ENCODE measurements around the gene NRG2. TPM values are rescaled to one million over a fixed set of nuclear protein-coding genes. Genes with fewer than 3 reads are reported as not detected.

NRG2 gene
- polyA plus RNA-seq (2012; ENCODE audit: missing spikeins) = 6.6 TPM

DNA sequence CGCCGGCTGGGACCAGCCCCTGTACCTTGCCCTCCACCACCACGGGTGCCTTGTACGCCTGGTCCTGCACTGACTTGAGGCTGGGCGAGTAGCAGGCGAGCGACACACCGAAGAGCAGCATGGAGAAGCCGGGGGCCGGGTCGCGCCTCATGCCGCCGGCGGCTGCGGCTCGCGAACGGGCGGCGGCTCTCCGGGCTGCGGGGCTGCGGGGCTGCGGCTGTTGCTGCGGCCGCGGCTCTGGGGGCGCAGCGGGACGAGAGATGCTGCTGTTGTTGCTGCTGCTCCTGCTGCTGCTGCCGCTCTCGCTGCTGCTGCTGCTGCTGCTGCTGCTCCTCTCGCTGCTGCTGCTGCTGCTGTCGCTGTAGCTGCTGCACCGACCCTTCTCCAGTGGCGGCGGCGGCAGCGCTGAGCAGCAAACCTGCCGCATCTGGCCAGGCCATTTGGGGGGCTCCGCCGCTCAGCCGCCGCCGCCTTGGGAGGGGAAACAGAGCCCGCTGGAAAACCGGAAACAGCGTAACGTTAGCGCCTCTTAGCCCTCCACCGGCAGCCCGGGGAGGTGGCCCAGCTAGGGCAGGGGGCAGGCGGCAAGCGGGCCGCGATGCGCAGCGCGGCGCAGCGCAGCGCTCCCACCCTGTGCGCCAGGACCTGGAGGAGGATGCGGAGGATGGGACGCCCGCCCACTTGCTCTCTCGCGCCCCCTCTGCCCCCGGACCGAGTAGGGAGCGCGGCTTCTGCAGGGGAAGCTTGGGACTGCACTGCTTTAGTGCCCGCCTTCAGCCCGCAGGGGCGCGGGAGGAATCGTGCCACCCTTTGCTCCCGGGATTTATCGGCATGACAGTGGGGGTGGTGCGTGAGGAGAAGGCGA lies at the start of gene NRG2:
TSS of gene NRG2 (minus strand) at position 657 of the 865 bp plus-strand sequence.
- no peak for TF ChIP-seq POLR2AphosphoS5 (IDR thresholded peaks at IDR 0.05; ENCODE audit: low read depth, low read length)
- TF ChIP-seq TAF1 (IDR thresholded peaks at IDR 0.05; ENCODE audit: borderline replicate concordance, low read depth, low read length) = 0 out of 2 replicates have a peak, but pooled peaks have one; percentile 5
- DNase-seq (ENCODE audit: insufficient read length) (peak; percentile 69), FAIRE-seq (no peak)

DNA sequence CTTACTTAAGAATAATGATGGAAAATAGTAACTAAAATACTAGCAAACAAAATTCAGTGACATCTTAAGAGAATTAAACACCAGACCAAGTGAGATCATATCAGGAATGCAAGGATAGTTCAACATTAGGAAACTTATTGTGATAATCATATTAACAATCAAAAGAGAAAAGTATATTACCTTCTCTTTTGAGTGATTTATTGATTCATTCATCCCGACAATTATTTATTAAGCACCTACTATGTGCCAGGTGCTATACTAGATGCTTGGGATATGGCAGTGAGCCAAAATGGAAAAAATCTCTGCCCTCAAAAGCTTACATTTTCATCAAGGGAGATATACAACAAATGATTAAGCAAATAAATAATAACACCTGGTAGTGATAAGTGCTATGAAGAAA lies 47.2 kb upstream of the NRG2 start:
- DNase-seq (ENCODE audit: insufficient read length) = no peak
- TF ChIP-seq POLR2A (IDR thresholded peaks at IDR 0.05; ENCODE audit: low read depth, low read length) = no peak
- no peak for TF ChIP-seq POLR2AphosphoS5 (IDR thresholded peaks at IDR 0.05; ENCODE audit: low read depth, low read length)
- no peak for TF ChIP-seq TAF1 (IDR thresholded peaks at IDR 0.05; ENCODE audit: borderline replicate concordance, low read depth, low read length)
- FAIRE-seq = no peak

DNA sequence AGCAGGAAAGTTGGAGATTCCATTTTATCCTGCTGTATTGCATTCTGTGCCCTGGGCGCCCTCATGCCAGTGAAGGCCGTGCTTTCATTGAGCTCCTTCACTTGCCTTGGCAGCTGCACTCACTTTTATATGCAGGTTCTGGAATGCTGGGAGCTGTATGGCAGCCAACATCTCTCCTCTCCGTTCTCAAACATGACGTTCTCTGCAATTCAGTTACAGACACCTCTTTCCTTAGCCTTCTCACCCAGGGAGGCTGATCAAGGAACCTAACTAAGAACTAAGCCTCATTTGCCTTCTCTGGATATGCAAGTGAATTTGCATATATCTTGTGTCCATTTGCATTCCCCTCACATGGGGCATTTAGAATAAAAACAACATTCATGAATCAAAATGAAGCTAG lies 41.4 kb upstream of the NRG2 start:
- FAIRE-seq (no peak), DNase-seq (ENCODE audit: insufficient read length) (no peak)
- TF ChIP-seq POLR2AphosphoS5 (IDR thresholded peaks at IDR 0.05; ENCODE audit: low read depth, low read length) = no peak
- no peak for TF ChIP-seq TAF1 (IDR thresholded peaks at IDR 0.05; ENCODE audit: borderline replicate concordance, low read depth, low read length)
- no peak for TF ChIP-seq POLR2A (IDR thresholded peaks at IDR 0.05; ENCODE audit: low read depth, low read length)

DNA sequence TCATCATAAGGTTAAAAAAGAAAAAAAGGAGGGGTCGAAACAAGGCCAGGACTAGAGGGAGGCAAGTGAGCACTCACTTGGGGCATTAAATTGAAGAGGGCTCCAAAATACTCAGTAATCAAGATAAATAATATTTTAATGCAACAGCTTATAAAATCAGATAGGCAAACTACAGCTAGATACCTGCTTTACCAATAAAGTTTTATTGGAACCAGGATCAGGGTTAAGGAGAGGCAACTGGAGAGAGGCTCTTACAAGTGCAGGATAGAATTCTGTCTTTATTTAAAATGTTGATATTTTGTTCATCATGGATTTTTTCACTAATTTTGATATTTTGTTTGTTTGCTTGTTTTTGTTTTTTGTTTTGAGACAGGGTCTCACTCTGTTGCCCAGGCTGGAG lies 40.6 kb upstream of the NRG2 start:
- no peak for TF ChIP-seq POLR2AphosphoS5 (IDR thresholded peaks at IDR 0.05; ENCODE audit: low read depth, low read length)
- FAIRE-seq (no peak), DNase-seq (ENCODE audit: insufficient read length) (no peak)

DNA sequence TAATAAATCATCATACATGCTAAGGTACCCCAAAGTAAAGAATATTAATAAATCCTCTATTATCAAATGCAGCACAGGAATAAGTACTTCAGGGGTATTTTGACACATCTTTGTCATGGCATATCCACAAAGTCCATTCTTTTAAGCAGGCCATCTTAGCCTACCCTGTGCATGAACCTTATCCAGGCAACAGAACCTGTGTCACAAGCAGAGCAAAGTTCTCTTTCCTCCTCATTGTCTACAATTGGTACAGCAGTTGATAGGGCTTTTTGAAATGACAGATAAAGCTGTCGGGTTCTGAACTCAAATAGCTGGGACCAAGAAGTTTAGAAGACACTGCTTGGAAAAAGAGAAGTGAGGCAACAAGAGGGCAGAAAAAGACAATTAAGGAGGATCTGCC lies 40.0 kb upstream of the NRG2 start:
- DNase-seq (ENCODE audit: insufficient read length) (no peak), FAIRE-seq (no peak)
- TF ChIP-seq TAF1 (IDR thresholded peaks at IDR 0.05; ENCODE audit: borderline replicate concordance, low read depth, low read length) (no peak), POLR2A (IDR thresholded peaks at IDR 0.05; ENCODE audit: low read depth, low read length) (no peak), POLR2AphosphoS5 (IDR thresholded peaks at IDR 0.05; ENCODE audit: low read depth, low read length) (no peak)

DNA sequence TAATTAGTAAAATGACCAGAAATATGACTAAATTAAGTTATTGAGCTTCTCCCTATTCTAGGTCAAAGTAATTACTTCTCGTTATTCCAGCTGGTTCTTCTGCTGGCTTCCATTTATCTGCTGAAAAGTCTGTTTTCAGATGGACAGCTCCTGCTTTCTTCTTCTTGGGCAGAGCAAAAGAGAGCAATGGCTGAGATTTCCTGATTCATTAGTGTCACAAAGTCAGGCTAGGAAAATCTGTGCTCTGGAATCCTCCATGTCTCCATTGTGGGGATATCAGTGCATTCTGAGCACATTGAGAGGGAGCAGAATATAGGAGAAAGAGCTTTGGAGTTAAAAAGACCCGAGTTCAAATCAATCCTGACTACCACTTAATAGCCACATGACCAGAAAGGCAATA lies 33.7 kb upstream of the NRG2 start:
- DNase-seq (ENCODE audit: insufficient read length) (no peak), FAIRE-seq (no peak)
- TF ChIP-seq TAF1 (IDR thresholded peaks at IDR 0.05; ENCODE audit: borderline replicate concordance, low read depth, low read length) (no peak), POLR2A (IDR thresholded peaks at IDR 0.05; ENCODE audit: low read depth, low read length) (no peak), POLR2AphosphoS5 (IDR thresholded peaks at IDR 0.05; ENCODE audit: low read depth, low read length) (no peak)

DNA sequence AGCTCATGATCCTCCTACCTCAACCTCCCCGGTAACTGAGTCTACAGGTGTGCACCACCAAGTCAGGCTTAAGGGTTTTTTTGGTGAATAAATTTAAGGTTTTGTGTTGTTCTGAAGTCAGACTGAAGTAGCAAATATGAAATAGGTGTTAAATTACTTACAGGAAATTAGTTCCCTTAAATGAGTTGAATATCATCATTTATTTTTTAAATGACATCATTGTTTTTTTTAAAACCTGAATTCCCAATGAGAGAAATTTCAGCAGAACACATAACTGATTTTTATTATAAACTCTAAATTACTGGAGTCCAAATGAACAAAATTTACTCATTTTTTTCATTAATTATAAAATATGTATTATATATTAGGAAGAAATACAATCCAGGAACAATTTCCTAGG lies 33.0 kb upstream of the NRG2 start:
- DNase-seq (ENCODE audit: insufficient read length) (no peak), FAIRE-seq (no peak)
- TF ChIP-seq POLR2AphosphoS5 (IDR thresholded peaks at IDR 0.05; ENCODE audit: low read depth, low read length) = no peak
- TF ChIP-seq TAF1 (IDR thresholded peaks at IDR 0.05; ENCODE audit: borderline replicate concordance, low read depth, low read length) = no peak
- TF ChIP-seq POLR2A (IDR thresholded peaks at IDR 0.05; ENCODE audit: low read depth, low read length) = no peak

DNA sequence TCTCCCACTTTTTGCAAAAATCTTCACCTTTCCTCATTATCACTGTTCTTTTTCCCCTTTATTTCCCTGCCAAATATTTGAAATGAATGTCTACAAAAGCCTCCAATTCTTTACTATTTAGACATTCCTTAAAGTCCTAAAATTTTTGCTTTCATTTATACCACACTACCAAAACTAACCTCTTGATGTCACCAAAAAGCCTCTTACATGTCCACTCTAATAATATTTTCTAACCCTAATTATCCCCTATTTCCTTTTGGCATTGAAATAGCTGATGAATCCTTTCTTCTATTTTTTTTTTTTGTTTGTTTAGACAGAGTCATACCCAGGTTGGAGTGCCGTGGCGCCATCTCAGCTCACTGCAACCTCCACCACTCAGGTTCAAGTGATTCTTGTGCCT lies 32.3 kb upstream of the NRG2 start:
- DNase-seq (ENCODE audit: insufficient read length) (no peak), FAIRE-seq (no peak)

DNA sequence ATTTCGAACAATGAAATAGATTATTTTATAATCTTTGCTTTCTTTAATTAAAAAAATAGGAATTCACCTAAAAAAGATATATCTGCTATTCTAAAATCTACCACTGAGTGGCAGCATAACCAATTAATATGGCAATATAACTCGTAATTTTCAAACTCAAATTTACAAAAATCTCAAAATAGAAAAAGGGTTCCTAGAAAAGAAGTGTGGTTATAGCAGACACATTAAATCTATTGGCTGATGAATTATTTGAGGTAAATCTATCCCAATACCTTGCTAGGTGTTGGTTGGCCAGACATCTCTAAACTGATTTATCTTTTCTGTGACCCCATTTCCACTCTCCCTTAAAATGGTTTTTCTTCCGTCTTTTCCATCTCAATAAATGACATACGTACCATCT lies 30.2 kb upstream of the NRG2 start:
- FAIRE-seq = peak; percentile 36
- TF ChIP-seq POLR2A (IDR thresholded peaks at IDR 0.05; ENCODE audit: low read depth, low read length) (no peak), POLR2AphosphoS5 (IDR thresholded peaks at IDR 0.05; ENCODE audit: low read depth, low read length) (no peak), TAF1 (IDR thresholded peaks at IDR 0.05; ENCODE audit: borderline replicate concordance, low read depth, low read length) (no peak)
- no peak for DNase-seq (ENCODE audit: insufficient read length)

More for the DNA sequence above, 32.3 kb upstream of the NRG2 start:
- TF ChIP-seq POLR2AphosphoS5 (IDR thresholded peaks at IDR 0.05; ENCODE audit: low read depth, low read length) = no peak
- TF ChIP-seq TAF1 (IDR thresholded peaks at IDR 0.05; ENCODE audit: borderline replicate concordance, low read depth, low read length) = no peak
- TF ChIP-seq POLR2A (IDR thresholded peaks at IDR 0.05; ENCODE audit: low read depth, low read length) = no peak

DNA sequence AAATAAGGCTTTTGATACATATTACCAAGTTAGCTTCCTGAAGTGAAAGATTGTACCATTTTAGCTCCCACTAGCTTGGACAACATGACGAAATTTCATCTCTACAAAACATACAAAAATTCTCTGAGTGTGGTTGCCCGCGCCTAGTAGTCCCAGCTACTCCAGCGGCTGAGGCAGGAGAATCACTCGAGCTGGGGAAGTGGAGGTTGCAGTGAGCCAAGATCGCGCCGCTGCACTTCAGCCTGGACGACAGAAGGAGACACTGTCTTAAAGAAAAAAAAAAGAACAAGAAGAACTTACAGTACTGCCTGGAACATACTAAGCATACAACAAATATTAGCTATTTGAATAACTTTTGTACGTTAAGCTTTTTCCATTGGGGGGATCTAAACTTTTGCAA lies 29.7 kb upstream of the NRG2 start:
- TF ChIP-seq TAF1 (IDR thresholded peaks at IDR 0.05; ENCODE audit: borderline replicate concordance, low read depth, low read length) (no peak), POLR2AphosphoS5 (IDR thresholded peaks at IDR 0.05; ENCODE audit: low read depth, low read length) (no peak), POLR2A (IDR thresholded peaks at IDR 0.05; ENCODE audit: low read depth, low read length) (no peak)
- DNase-seq (ENCODE audit: insufficient read length) = no peak
- FAIRE-seq = no peak

DNA sequence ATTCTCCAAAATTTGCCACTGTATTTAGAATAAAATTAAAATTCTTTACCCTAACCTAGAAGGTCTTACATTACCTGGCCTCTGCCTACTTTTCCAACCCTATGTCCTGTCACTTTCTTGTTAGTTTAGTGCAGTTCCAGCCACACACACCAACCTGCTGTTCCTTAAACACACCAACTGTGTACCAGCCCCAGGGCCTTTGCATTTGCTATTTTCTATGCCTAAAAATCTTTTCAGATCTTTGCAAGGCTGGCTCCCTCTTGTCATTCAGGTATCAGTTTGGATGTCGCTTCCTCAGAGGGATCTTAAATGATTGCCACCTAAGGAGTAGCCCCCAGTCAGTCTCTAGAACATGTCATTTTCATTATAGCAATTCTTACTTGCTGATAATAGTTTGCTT lies 17.7 kb upstream of the NRG2 start:
- FAIRE-seq (peak; percentile 9), DNase-seq (ENCODE audit: insufficient read length) (no peak)
- TF ChIP-seq POLR2AphosphoS5 (IDR thresholded peaks at IDR 0.05; ENCODE audit: low read depth, low read length) = no peak
- no peak for TF ChIP-seq TAF1 (IDR thresholded peaks at IDR 0.05; ENCODE audit: borderline replicate concordance, low read depth, low read length)
- TF ChIP-seq POLR2A (IDR thresholded peaks at IDR 0.05; ENCODE audit: low read depth, low read length) = no peak

DNA sequence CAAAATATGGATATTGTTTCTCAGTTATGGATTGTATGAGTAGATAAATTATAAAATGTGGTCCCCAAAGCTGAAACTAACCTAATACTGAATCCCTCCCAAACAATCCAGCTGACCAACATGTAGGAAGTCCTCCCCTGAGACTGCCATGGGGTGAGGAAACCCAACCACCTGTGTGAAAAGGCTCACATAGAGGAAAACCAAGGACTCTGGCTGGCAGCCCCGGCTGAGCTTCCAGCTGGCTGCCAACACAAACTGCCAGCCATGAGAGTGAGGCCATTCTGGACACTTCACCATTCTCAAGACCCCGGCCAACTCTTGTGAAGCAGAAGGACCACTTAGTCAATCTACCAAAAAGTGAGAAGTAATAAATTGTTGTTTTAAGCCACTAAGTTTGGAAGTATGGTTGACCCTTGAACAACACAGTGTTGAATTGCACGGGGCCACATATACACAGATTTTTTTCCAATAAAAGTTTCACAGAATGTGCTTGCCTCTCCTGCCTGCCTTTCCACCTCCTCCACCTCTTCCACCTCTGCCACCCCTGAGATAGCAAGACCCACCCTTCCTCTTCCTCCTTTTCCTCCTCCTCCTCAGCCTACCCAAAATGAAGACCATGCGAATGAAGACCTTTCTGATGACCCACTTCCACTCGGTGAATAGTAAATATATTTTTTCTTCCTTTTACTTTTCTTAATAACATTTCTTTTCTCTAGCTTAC lies 15.3 kb upstream of the NRG2 start:
- no peak for TF ChIP-seq POLR2A (IDR thresholded peaks at IDR 0.05; ENCODE audit: low read depth, low read length)
- no peak for TF ChIP-seq POLR2AphosphoS5 (IDR thresholded peaks at IDR 0.05; ENCODE audit: low read depth, low read length)
- TF ChIP-seq TAF1 (IDR thresholded peaks at IDR 0.05; ENCODE audit: borderline replicate concordance, low read depth, low read length) = no peak
- FAIRE-seq = no peak
- DNase-seq (ENCODE audit: insufficient read length) = no peak
